Hepatocyte (in vitro differentiated cells): Measurements from ENCODE around the gene USP49. TPM values are rescaled to one million over a fixed set of nuclear protein-coding genes. Genes with fewer than 3 reads are reported as not detected.

Source experiments
- DNase-seq: peaks from one replicate; pipeline ENCODE4 v3.0.0-alpha.2; 2016; ENCODE audit warnings: low spot score
- H2AFZ ChIP-seq: fragments of 200-600 bp; sonication (generic); 2 replicates; pipeline ENCODE4 v1.6.0; 2016; ENCODE audit warnings: antibody characterized with exemption, mild to moderate bottlenecking
- H3K27ac ChIP-seq: fragments of 200-600 bp; sonication (generic); 2 replicates; pipeline ENCODE4 v1.5.1; 2016; ENCODE audit warnings: mild to moderate bottlenecking
- H3K27me3 ChIP-seq: fragments of 200-600 bp; sonication (generic); 2 replicates; pipeline ENCODE4 v1.6.1; 2016
- H3K36me3 ChIP-seq: fragments of 200-600 bp; sonication (generic); replicated peaks from 2 replicates; pipeline ENCODE4 v1.5.1; 2016; ENCODE audit warnings: low read depth; ENCODE audit not compliant: insufficient read depth
- H3K4me1 ChIP-seq: fragments of 200-600 bp; sonication (generic); 2 replicates; pipeline ENCODE4 v1.5.1; 2016; ENCODE audit warnings: mild to moderate bottlenecking, moderate library complexity; ENCODE audit not compliant: insufficient read depth
- H3K4me2 ChIP-seq: fragments of 200-600 bp; sonication (generic); 2 replicates; pipeline ENCODE4 v1.6.0; 2016
- H3K4me3 ChIP-seq: fragments of 200-600 bp; sonication (generic); 2 replicates; pipeline ENCODE4 v1.5.1; 2016; ENCODE audit warnings: mild to moderate bottlenecking
- H3K79me2 ChIP-seq: fragments of 200-600 bp; sonication (generic); 2 replicates; pipeline ENCODE4 v1.6.0; 2017; ENCODE audit warnings: mild to moderate bottlenecking
- H3K9me2 ChIP-seq: fragments of 200-600 bp; sonication (generic); replicated peaks from 2 replicates; pipeline ENCODE4 v1.6.0; 2017; ENCODE audit warnings: mild to moderate bottlenecking; ENCODE audit not compliant: insufficient read depth
- H3K9me3 ChIP-seq: fragments of 200-600 bp; sonication (generic); 2 replicates; pipeline ENCODE4 v1.5.1; 2016; ENCODE audit warnings: low read depth, mild to moderate bottlenecking
- H4K20me1 ChIP-seq: fragments of 200-600 bp; sonication (generic); 2 replicates; pipeline ENCODE4 v1.6.0; 2016; ENCODE audit warnings: mild to moderate bottlenecking; ENCODE audit not compliant: insufficient read depth, poor library complexity, severe bottlenecking
- CTCF ChIP-seq: fragments of 200-600 bp; sonication (generic); IDR thresholded peaks from 2 replicates; pipeline ENCODE4 v1.5.1; 2016; ENCODE audit warnings: antibody characterized with exemption, mild to moderate bottlenecking; ENCODE audit not compliant: poor library complexity
- EZH2 ChIP-seq: fragments of 200-600 bp; sonication (generic); IDR thresholded peaks from 2 replicates; pipeline ENCODE4 v1.6.1; 2016; ENCODE audit warnings: antibody characterized with exemption, mild to moderate bottlenecking, borderline replicate concordance
- EZH2phosphoT487 ChIP-seq: fragments of 200-600 bp; sonication (generic); IDR thresholded peaks from one replicate; pipeline ENCODE4 v1.6.1; 2018; ENCODE audit warnings: antibody characterized with exemption, mild to moderate bottlenecking, low read depth, moderate library complexity; ENCODE audit not compliant: unreplicated experiment, severe bottlenecking
- WGBS: methylation state at CpG from one replicate; pipeline ENCODE4 v1.1.6; 2016; ENCODE audit warnings: low lambda C conversion rate; ENCODE audit errors: missing lambda C conversion rate; 5-methylcytosine and 5-hydroxymethylcytosine counted together
- polyA plus RNA-seq: library from polyadenylated mRNA; unstranded; fragments of >200 nt; fragmentation: Nextera tagmentation; extraction: Ambion mirVana; gene quantifications from 2 replicates; pipeline ENCODE4 v1.2.1, GENCODE V29; 2016
- total RNA-seq: library from RNA; depleted of rRNA; stranded (reverse); fragments of >200 nt; gene quantifications from 2 replicates; pipeline ENCODE4 v1.2.3, GENCODE V29; 2014

Gene USP49
- total and polyA plus RNA-seq, 2 experiments from 2014 or later = 1.0 to 2.4 TPM

- WGBS = 71% methylated on average over 2 of the region's 2 CpGs
- Histone ChIP-seq H3K79me2 (no peaks in the 10 kb centered on the region), H4K20me1 (no peaks in the 10 kb centered on the region), H3K9me2 (no peaks in the 10 kb centered on the region), H2AFZ (no peak overlapping the region), H3K4me3 (no peak overlapping the region), H3K9me3 (no peaks in the 10 kb centered on the region), H3K36me3 (no peaks in the 10 kb centered on the region), H3K4me2 (no peak overlapping the region), H3K27me3 (no peaks in the 10 kb centered on the region), H3K27ac (no peak overlapping the region), H3K4me1 (no peaks in the 10 kb centered on the region)
- DNase-seq = no peak
- TF ChIP-seq EZH2phosphoT487 = no peak
- no peak for TF ChIP-seq EZH2
- no peak for TF ChIP-seq CTCF
Observed at GRCh38 chr6:41759905-41760579, 135.1 kb downstream of the USP49 start.

GRCh38 chr6:41759106-41759904 is 135.9 kb downstream of the USP49 start:
- H3K4me3 ChIP-seq = no peak overlapping the region
- no peak overlapping the region for H2AFZ ChIP-seq
- H3K4me1 ChIP-seq = no peaks in the 10 kb centered on the region
- TF ChIP-seq EZH2 (no peak), CTCF (no peak), EZH2phosphoT487 (no peak)
- WGBS = 87% methylated on average over 13 of the region's 13 CpGs
- no peaks in the 10 kb centered on the region for H3K79me2 ChIP-seq
- no peaks in the 10 kb centered on the region for H3K36me3 ChIP-seq
- H4K20me1 ChIP-seq = no peaks in the 10 kb centered on the region
- DNase-seq = no peak
- no peaks in the 10 kb centered on the region for H3K9me3 ChIP-seq
- no peak overlapping the region for H3K27ac ChIP-seq
- H3K9me2 ChIP-seq = no peaks in the 10 kb centered on the region
- H3K4me2 ChIP-seq = no peak overlapping the region
- H3K27me3 ChIP-seq = no peaks in the 10 kb centered on the region

GRCh38 chr6:41758641-41759035 is 136.5 kb downstream of the USP49 start:
- H3K9me3 ChIP-seq = no peaks in the 10 kb centered on the region
- no peak for TF ChIP-seq CTCF
- TF ChIP-seq EZH2phosphoT487 = no peak
- no peak for TF ChIP-seq EZH2
- WGBS = 86% methylated on average over 6 of the region's 6 CpGs
- no peaks in the 10 kb centered on the region for H3K9me2 ChIP-seq
- H2AFZ ChIP-seq = no peak overlapping the region
- no peaks in the 10 kb centered on the region for H3K36me3 ChIP-seq
- no peaks in the 10 kb centered on the region for H3K4me1 ChIP-seq
- no peak for DNase-seq
- no peaks in the 10 kb centered on the region for H3K79me2 ChIP-seq
- no peak overlapping the region for H3K4me2 ChIP-seq
- H3K27me3 ChIP-seq = no peaks in the 10 kb centered on the region
- no peak overlapping the region for H3K27ac ChIP-seq
- no peak overlapping the region for H3K4me3 ChIP-seq
- no peaks in the 10 kb centered on the region for H4K20me1 ChIP-seq
